Nephron (organoid): ENCODE measurements around the gene BABAM2.
A peak's percentile ranks its signal among the peaks of the same experiment; 100 is the strongest.

Experiments used
- H3K27ac Mint-ChIP-seq, 3 experiments: 2 replicates each; pipeline ENCODE4 v1.8.0; 2020; ENCODE audit warnings: mixed read lengths in 3 of 3, mild to moderate bottlenecking in 2 of 3, moderate library complexity in 1 of 3
- H3K27me3 Mint-ChIP-seq: 2 replicates; pipeline ENCODE4 v1.8.0; 2021; ENCODE audit warnings: low read depth, mild to moderate bottlenecking, moderate library complexity, mixed read lengths
- H3K36me3 Mint-ChIP-seq: 2 replicates; pipeline ENCODE4 v1.8.0; 2020; ENCODE audit warnings: low read depth, mixed read lengths
- H3K4me1 Mint-ChIP-seq: 2 replicates; pipeline ENCODE4 v1.8.0; 2020; ENCODE audit warnings: mixed read lengths
- H3K4me3 Mint-ChIP-seq, 3 experiments: 2 replicates each; pipeline ENCODE4 v1.8.0; 2020; ENCODE audit warnings: mild to moderate bottlenecking in 3 of 3, mixed read lengths in 3 of 3, moderate library complexity in 2 of 3
- H3K9me3 Mint-ChIP-seq: 2 replicates; pipeline ENCODE4 v1.8.0; 2020; ENCODE audit warnings: mixed read lengths
- CTCF ChIP-seq, 3 experiments: fragments of 200-600 bp; sonication (generic); IDR thresholded peaks; one replicate each; pipeline ENCODE4 v1.5.0; 2021; ENCODE audit warnings: antibody characterized with exemption in 3 of 3; ENCODE audit not compliant: unreplicated experiment in 3 of 3

The BABAM2 gene

DNA sequence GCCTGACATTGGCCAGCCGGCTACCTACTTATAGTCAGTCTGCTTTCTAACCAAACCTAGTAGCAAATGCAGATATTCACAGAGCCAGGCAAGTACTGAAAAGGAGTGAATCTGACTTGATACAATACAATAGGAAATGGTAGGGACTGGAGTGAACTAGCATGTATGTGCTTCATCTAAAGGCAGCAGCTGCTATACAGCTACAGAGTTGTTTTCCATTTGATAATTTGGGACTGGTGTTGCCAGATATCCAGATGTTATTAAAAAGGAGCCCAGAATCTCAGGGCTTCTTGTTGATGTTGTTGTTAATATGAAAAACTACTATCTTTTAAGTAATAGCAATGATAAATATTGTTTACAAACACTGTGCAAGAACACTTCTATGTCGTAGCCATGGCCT is 159.4 kb downstream of the BABAM2 start:
- Mint-ChIP-seq H3K27ac (peak overlapping the region in 2 of 3 experiments; percentile 66 to 98), H3K27me3 (no peaks in the 10 kb centered on the region), H3K4me3 (no peak overlapping the region), H3K36me3 (peaks cover 5% of the 10 kb centered on the region), H3K9me3 (no peaks in the 10 kb centered on the region), H3K4me1 (peaks cover 45% of the 10 kb centered on the region)
- no peak for TF ChIP-seq CTCF (IDR thresholded peaks at IDR 0.05; ENCODE audit: unreplicated experiment in 3 of 3)

- Mint-ChIP-seq H3K4me3 (no peak overlapping the region), H3K9me3 (no peaks in the 10 kb centered on the region), H3K4me1 (peaks cover 35% of the 10 kb centered on the region), H3K27ac (peak overlapping the region; percentile 21 to 98 (median 81)), H3K36me3 (peaks cover 10% of the 10 kb centered on the region), H3K27me3 (no peaks in the 10 kb centered on the region)
- no peak for TF ChIP-seq CTCF (IDR thresholded peaks at IDR 0.05; ENCODE audit: unreplicated experiment in 3 of 3)
Observed at GRCh38 chr2:28052691-28053090, 162.2 kb downstream of the BABAM2 start.

GRCh38 chr2:28053597-28053996 is 163.1 kb downstream of the BABAM2 start:
- no peak overlapping the region for H3K4me3 Mint-ChIP-seq
- H3K36me3 Mint-ChIP-seq = peaks cover 10% of the 10 kb centered on the region
- H3K27ac Mint-ChIP-seq = peak overlapping the region; percentile 91 to 98 (median 93)
- TF ChIP-seq CTCF (IDR thresholded peaks at IDR 0.05; ENCODE audit: unreplicated experiment in 3 of 3) = no peak
- H3K4me1 Mint-ChIP-seq = peaks cover 26% of the 10 kb centered on the region
- H3K27me3 Mint-ChIP-seq = no peaks in the 10 kb centered on the region
- no peaks in the 10 kb centered on the region for H3K9me3 Mint-ChIP-seq

GRCh38 chr2:28054916-28055315 is 164.4 kb downstream of the BABAM2 start:
- Mint-ChIP-seq H3K4me1 (peaks cover 17% of the 10 kb centered on the region), H3K9me3 (no peaks in the 10 kb centered on the region), H3K4me3 (no peak overlapping the region)

GRCh38 chr2:28055325-28055970 is 164.9 kb downstream of the BABAM2 start:
- Mint-ChIP-seq H3K4me1 (peaks cover 17% of the 10 kb centered on the region), H3K27me3 (no peaks in the 10 kb centered on the region), H3K9me3 (peaks cover 3% of the 10 kb centered on the region), H3K36me3 (peaks cover 18% of the 10 kb centered on the region), H3K4me3 (no peak overlapping the region), H3K27ac (no peak overlapping the region)
- TF ChIP-seq CTCF (IDR thresholded peaks at IDR 0.05; ENCODE audit: unreplicated experiment in 3 of 3) = no peak

More at GRCh38 chr2:28054916-28055315, 164.4 kb downstream of the BABAM2 start:
- H3K27me3 Mint-ChIP-seq = no peaks in the 10 kb centered on the region
- peaks cover 14% of the 10 kb centered on the region for H3K36me3 Mint-ChIP-seq
- no peak for TF ChIP-seq CTCF (IDR thresholded peaks at IDR 0.05; ENCODE audit: unreplicated experiment in 3 of 3)
- no peak overlapping the region for H3K27ac Mint-ChIP-seq

GRCh38 chr2:28058791-28059190 is 168.3 kb downstream of the BABAM2 start:
- Mint-ChIP-seq H3K9me3 (peaks cover 3% of the 10 kb centered on the region), H3K27me3 (no peaks in the 10 kb centered on the region), H3K4me1 (no peaks in the 10 kb centered on the region), H3K27ac (no peak overlapping the region), H3K4me3 (no peak overlapping the region), H3K36me3 (peaks cover 13% of the 10 kb centered on the region)
- TF ChIP-seq CTCF (IDR thresholded peaks at IDR 0.05; ENCODE audit: unreplicated experiment in 3 of 3) = no peak
